ENCODE measurements around the gene SCEL.

SCEL gene

GRCh38 chr13:77687799-77688198, 152.3 kb downstream of the SCEL start:
- DNase-seq = no peak

- DNase-seq = no peak
These were observed 156.4 kb downstream of the SCEL start for GRCh38 chr13:77691871-77692270.

GRCh38 chr13:77692746-77693448, 157.4 kb downstream of the SCEL start:
- no peak for DNase-seq

GRCh38 chr13:77693449-77693940, 158.0 kb downstream of the SCEL start:
- no peak for DNase-seq

All from left hindlimb (tissue), 1 donor.